SK-N-MC (cell line): ENCODE data around the gene FDPS.

Experiments used
- EZH2 ChIP-seq: fragments of 200-600 bp; sonication (generic); IDR thresholded peaks from one replicate; pipeline ENCODE4 v1.6.1; 2017; ENCODE audit warnings: antibody characterized with exemption
- FOXP2 ChIP-seq: optimal IDR thresholded peaks from 2 replicates; pipeline ENCODE3; 2011; ENCODE audit warnings: mild to moderate bottlenecking, moderate library complexity; ENCODE audit not compliant: insufficient read depth; ENCODE audit errors: extremely low read length, control extremely low read depth
- POLR2AphosphoS5 ChIP-seq: IDR thresholded peaks from 2 replicates; pipeline ENCODE4 v1.6.1; 2012; ENCODE audit warnings: mild to moderate bottlenecking, low read depth, low read length, borderline replicate concordance

DNA sequence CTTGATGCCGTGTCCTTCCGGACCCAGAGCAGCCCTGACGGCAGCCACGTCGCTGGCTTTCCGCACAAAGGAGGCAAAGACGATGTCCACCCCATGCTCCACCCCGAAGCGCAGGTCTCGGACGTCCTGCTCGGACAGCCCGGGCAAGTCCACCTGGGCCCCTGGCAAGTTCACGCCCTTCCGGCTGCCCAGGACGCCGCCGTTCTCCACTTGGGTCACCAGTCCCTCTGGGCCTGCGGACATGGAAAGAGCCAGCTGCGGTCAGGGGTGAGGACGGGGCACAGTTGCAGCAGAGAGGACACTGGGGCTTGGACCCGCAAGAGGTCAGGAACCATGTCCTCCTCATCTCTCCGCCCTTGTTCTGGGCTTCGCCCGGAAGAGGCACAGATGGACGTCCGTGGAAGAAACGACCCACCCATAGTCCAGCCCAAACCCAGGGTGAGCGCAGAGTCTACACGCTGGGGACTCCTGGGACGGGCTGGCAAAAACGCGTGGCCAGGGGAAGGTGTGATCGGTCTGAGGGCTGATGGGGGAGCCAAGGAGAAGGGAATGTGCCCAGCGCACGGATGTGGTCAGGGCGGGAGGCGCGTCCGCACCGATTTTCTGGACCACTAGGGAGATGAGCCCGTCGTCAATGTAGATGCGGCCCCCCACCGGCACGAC is 14.0 kb upstream of the FDPS start:
- TF ChIP-seq POLR2AphosphoS5 (no peak), EZH2 (no peak), FOXP2 (no peak)
